Upper lobe of left lung (tissue), 6 donors: ENCODE data around the gene MIS18A. TPM values are rescaled to one million over a fixed set of nuclear protein-coding genes. Genes with fewer than 3 reads are reported as not detected.
"Not testable (repeated sequence)": the region's sequence is repeated elsewhere in the genome, so short reads cannot be mapped to it uniquely, and the experiment has no call there.

ENCODE experiments used
- ATAC-seq, 2 donors: fragments of 200-7000 bp; cut with Tn5 transposase; one replicate each; pipeline ENCODE4 v1.9.1; 2022; ENCODE audit warnings: mild to moderate bottlenecking in 2 of 2, moderate library complexity in 2 of 2; ENCODE audit not compliant: low FRiP score in 2 of 2
- DNase-seq, 2 donors: peaks; one replicate each; pipeline ENCODE4 v3.0.0-alpha.2; 2019 to 2020
- H3K27ac ChIP-seq, 4 donors: fragments of 200-600 bp; sonication (generic); one replicate each; pipeline ENCODE4 v1.5.1; 2016 to 2019
- H3K27me3 ChIP-seq, 4 donors: fragments of 200-600 bp; sonication (generic); one replicate each; pipeline ENCODE4 v1.5.1; 2017 to 2019
- H3K36me3 ChIP-seq, 4 donors: fragments of 200-600 bp; sonication (generic); one replicate each; pipeline ENCODE4 v1.5.1; 2016 to 2019
- H3K4me1 ChIP-seq, 4 donors: fragments of 200-600 bp; sonication (generic); one replicate each; pipeline ENCODE4 v1.5.1; 2018 to 2019
- H3K4me3 ChIP-seq, 4 donors: fragments of 200-600 bp; sonication (generic); one replicate each; pipeline ENCODE4 v1.5.1; 2017 to 2019; ENCODE audit warnings: mild to moderate bottlenecking in 2 of 4, moderate library complexity in 1 of 4
- H3K9me3 ChIP-seq, 4 donors: fragments of 200-600 bp; sonication (generic); one replicate each; pipeline ENCODE4 v1.5.1; 2018 to 2019
- EP300 ChIP-seq, 4 donors: sonication (generic); formaldehyde crosslinking; IDR thresholded peaks; one replicate each; pipeline ENCODE4 v1.5.1; 2017; ENCODE audit warnings: antibody characterized with exemption in 4 of 4, control low read depth in 2 of 4
- POLR2A ChIP-seq, 4 donors: fragments of 450-650 bp; IDR thresholded peaks; one replicate each; pipeline ENCODE4 v1.5.1; 2016 to 2017; ENCODE audit warnings: antibody characterized with exemption in 4 of 4, mild to moderate bottlenecking in 2 of 4
- POLR2AphosphoS5 ChIP-seq, 2 donors: sonication (generic); formaldehyde crosslinking; IDR thresholded peaks; one replicate each; pipeline ENCODE4 v1.5.1; 2017; ENCODE audit warnings: antibody characterized with exemption in 2 of 2
- WGBS, 2 donors: methylation state at CpG; one replicate each; pipeline ENCODE4 v1.1.5; 2017 to 2018; 5-methylcytosine and 5-hydroxymethylcytosine counted together
- total RNA-seq, 6 donors: library from RNA; depleted of rRNA in 4 of 6; stranded (reverse); fragments of >200 nt in 4 of 6; gene quantifications; one replicate each; pipeline versions ENCODE4 v1.1.0 to v1.2.1, GENCODE V29; 2016 to 2021
- TF ChIP-seq, protein P1 (sequence below), 6 experiments: fragments of 450-650 bp in 4 of 6; fragments of 200-600 bp in 2 of 6; sonication (generic) in 2 of 6; IDR thresholded peaks; one replicate each; pipeline ENCODE4 v1.5.1; 2016 to 2019; ENCODE audit warnings: antibody characterized with exemption in 6 of 6
- donor health status: DM: no; HTN: no; CAD: no; lungs with moderate emphysema.
- donor health status: DM: no; HTN: yes; CAD: no; lungs with severe emphysema.

Gene MIS18A
- total RNA-seq, 6 donors from 2014 or later: 3.3 to 7.8 (median 5.4) TPM; not detected in 1

DNA sequence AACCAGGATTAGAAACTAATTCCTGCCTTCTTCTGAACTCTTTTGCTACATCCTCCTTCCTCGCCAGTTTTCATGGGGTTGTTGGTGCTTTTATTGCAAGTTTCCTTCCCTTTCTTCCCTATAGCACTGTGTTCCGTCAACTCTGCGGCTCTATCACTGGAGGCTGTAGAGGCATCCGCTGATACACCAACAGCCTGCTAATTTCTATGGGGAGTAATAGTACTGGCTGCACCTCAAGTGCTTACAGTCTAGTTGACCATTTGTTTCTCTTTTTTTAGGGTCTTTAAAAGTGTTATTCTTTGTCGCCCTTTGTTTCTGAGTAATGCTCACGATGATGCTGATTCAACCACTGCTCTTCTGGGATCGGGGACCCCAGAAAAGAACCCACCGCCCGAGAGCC, 746 bp downstream of the MIS18A start:
- TF ChIP-seq, protein P1, sequence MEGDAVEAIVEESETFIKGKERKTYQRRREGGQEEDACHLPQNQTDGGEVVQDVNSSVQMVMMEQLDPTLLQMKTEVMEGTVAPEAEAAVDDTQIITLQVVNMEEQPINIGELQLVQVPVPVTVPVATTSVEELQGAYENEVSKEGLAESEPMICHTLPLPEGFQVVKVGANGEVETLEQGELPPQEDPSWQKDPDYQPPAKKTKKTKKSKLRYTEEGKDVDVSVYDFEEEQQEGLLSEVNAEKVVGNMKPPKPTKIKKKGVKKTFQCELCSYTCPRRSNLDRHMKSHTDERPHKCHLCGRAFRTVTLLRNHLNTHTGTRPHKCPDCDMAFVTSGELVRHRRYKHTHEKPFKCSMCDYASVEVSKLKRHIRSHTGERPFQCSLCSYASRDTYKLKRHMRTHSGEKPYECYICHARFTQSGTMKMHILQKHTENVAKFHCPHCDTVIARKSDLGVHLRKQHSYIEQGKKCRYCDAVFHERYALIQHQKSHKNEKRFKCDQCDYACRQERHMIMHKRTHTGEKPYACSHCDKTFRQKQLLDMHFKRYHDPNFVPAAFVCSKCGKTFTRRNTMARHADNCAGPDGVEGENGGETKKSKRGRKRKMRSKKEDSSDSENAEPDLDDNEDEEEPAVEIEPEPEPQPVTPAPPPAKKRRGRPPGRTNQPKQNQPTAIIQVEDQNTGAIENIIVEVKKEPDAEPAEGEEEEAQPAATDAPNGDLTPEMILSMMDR (IDR thresholded peaks at IDR 0.05): no peak
- no peak for TF ChIP-seq POLR2A (IDR thresholded peaks at IDR 0.05)
- no peak for TF ChIP-seq EP300 (IDR thresholded peaks at IDR 0.05)
- no peak for TF ChIP-seq POLR2AphosphoS5 (IDR thresholded peaks at IDR 0.05)
- peak overlapping the region; percentile 82 to 94 (median 88) for H3K4me3 ChIP-seq
- no peaks in the 10 kb centered on the region for H3K9me3 ChIP-seq
- no peaks in the 10 kb centered on the region for H3K27me3 ChIP-seq
- H3K4me1 ChIP-seq: peaks cover 15 to 22% (median 16%) of the 10 kb centered on the region in 4 donors
- 3 to 4% methylated on average over 9 of the region's 9 CpGs for WGBS, 2 donors
- ATAC-seq (no peak), DNase-seq (no peak)
- peak overlapping the region in 1 of 4 donors; percentile 79 for H3K27ac ChIP-seq
- H3K36me3 ChIP-seq: peaks cover 0 to 8% (median 0%) of the 10 kb centered on the region in 4 donors

DNA sequence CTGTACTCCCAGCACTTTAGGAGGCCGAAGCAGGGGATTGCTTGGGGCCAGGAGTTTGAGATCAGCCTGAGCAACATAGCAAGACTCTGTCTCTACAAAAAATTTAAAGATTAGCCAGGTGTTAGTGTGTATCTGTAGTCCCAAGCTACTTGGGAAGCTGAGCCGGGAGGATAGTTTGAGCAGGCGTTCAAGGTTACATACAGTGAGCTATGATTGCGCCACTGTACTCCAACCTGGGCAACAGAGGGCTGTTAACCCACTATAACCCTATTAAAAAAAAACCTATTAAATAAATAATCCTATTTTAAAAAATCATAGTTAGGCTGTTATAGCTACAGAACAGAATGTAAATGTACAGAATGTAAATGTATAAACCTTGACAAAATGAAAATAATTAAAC, 2.2 kb downstream of the MIS18A start:
- no peak for TF ChIP-seq POLR2A (IDR thresholded peaks at IDR 0.05)
- no peak for ATAC-seq
- Histone ChIP-seq H3K36me3 (peaks cover 0 to 16% (median 3%) of the 10 kb centered on the region in 4 donors), H3K9me3 (no peaks in the 10 kb centered on the region), H3K4me1 (peaks cover 15 to 22% (median 16%) of the 10 kb centered on the region in 4 donors), H3K27ac (no peak overlapping the region), H3K4me3 (no peak overlapping the region), H3K27me3 (no peaks in the 10 kb centered on the region)
- no peak for DNase-seq
- 85 to 92% methylated on average over 4 of the region's 4 CpGs for WGBS, 2 donors

DNA sequence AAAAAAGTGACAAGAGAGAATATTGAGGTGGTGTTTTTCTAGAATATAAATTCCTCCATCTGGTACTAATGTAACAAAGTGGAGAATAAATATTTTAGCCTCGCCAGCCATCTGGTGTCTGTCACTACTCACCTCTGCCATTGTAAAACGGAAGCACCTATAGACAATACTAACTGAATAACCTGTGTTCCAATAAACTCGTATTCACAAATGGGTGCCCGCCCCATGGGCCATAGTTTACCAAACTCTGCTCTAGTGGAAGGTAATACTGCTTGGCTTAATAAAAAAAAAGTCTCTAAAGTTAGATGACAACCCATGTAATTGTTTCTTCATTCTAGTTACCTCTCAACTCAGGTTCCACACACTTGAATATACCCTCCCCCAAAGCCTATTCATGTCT, 8.1 kb downstream of the MIS18A start:
- 87 to 92% methylated on average over 4 of the region's 4 CpGs for WGBS, 2 donors
- Histone ChIP-seq H3K4me1 (no peaks in the 10 kb centered on the region), H3K9me3 (no peaks in the 10 kb centered on the region), H3K27ac (no peak overlapping the region), H3K36me3 (peaks cover 0 to 54% (median 12%) of the 10 kb centered on the region in 4 donors), H3K4me3 (no peak overlapping the region), H3K27me3 (no peaks in the 10 kb centered on the region)
- TF ChIP-seq, protein P1 (IDR thresholded peaks at IDR 0.05): no peak
- TF ChIP-seq EP300 (IDR thresholded peaks at IDR 0.05): no peak
- TF ChIP-seq POLR2AphosphoS5 (IDR thresholded peaks at IDR 0.05): no peak
- TF ChIP-seq POLR2A (IDR thresholded peaks at IDR 0.05): no peak
- DNase-seq (no peak), ATAC-seq (no peak)

DNA sequence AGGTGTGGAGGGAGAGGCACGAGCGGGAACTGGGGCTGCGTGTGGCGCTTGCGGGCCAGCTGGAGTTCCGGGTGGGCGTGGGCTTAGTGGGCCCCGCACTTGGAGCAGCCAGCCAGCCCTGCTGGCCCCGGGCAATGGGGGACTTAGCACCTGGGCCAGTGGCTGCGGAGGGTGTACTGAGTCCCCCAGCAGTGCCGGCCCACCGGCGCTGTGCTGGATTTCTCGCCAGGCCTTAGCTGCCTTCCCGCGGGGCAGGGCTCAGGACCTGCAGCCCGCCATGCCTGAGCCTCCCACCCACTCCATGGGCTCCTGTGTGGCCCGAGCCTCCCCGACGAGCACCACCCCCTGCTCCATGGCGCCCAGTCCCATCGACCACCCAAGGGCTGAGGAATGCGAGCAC, 13.5 kb downstream of the MIS18A start:
- not testable (repeated sequence) for H3K4me3 ChIP-seq, H3K27ac ChIP-seq, ATAC-seq, H3K9me3 ChIP-seq, H3K27me3 ChIP-seq, H3K4me1 ChIP-seq
- DNase-seq: peak in 1 of 2 donors; percentile 71
- peaks cover 0 to 37% (median 8%) of the 10 kb centered on the region in 4 donors for H3K36me3 ChIP-seq
- WGBS, 2 donors: 88% methylated on average over 11 of the region's 23 CpGs; no CpG with 5 or more reads in 1 of the 2 donors

DNA sequence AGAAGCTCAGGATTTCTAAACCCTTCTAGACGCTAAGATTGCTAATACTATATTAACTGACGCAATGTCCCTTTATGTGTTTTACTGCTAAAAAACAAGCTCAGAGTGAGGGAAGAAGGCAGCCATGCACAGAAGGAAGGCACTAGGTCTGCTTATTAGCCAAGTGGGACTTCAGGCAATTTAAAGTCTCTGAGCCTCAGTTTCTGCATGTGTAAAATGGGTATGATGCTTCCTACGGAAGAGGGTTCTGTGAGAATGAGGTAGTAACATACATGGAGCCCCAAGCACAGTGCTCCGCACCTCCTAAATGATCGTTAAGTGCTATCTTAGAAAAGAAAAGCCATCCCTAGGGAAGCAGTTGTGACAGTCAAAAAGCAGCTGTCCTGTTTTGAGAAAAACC, 16.9 kb downstream of the MIS18A start:
- TF ChIP-seq POLR2A (IDR thresholded peaks at IDR 0.05) (no peak), EP300 (IDR thresholded peaks at IDR 0.05) (no peak), POLR2AphosphoS5 (IDR thresholded peaks at IDR 0.05) (no peak)
- TF ChIP-seq, protein P1 (IDR thresholded peaks at IDR 0.05): no peak
- no peaks in the 10 kb centered on the region for H3K27me3 ChIP-seq
- 84 to 93% methylated on average over 5 of the region's 5 CpGs for WGBS, 2 donors
- no peaks in the 10 kb centered on the region for H3K9me3 ChIP-seq
- peaks cover 0 to 6% (median 0%) of the 10 kb centered on the region in 4 donors for H3K36me3 ChIP-seq
- H3K4me3 ChIP-seq: no peak overlapping the region
- peaks cover 0 to 4% (median 1%) of the 10 kb centered on the region in 4 donors for H3K4me1 ChIP-seq
- ATAC-seq: no peak
- H3K27ac ChIP-seq: no peak overlapping the region
- no peak for DNase-seq

DNA sequence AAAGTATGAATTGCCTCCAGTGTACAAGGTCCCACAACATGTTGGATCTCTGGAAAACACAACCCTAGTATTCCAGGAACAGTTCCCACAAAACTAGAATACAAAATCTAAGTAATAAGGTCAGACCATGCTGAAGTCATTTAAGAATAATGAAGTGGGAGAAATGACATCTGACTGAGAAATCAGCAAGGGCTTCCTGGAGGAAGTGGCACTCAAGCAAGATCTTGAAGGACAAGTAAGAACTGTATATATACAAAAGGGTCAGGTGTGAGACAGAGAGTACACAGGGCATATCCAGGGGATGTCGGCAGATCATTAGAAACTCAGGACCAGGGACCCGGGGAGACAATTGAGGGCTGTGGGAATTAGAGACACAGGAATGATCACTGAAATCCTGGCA, 18.7 kb downstream of the MIS18A start:
- H3K4me3 ChIP-seq: no peak overlapping the region
- peaks cover 0 to 4% (median 1%) of the 10 kb centered on the region in 4 donors for H3K4me1 ChIP-seq
- H3K27me3 ChIP-seq: no peaks in the 10 kb centered on the region
- ATAC-seq (no peak), DNase-seq (no peak)
- H3K36me3 ChIP-seq: no peaks in the 10 kb centered on the region
- H3K9me3 ChIP-seq: no peaks in the 10 kb centered on the region
- 65 to 73% methylated on average over 2 of the region's 2 CpGs for WGBS, 2 donors
- no peak overlapping the region for H3K27ac ChIP-seq
- TF ChIP-seq POLR2A (IDR thresholded peaks at IDR 0.05) (no peak), POLR2AphosphoS5 (IDR thresholded peaks at IDR 0.05) (no peak), EP300 (IDR thresholded peaks at IDR 0.05) (no peak)
- TF ChIP-seq, protein P1 (IDR thresholded peaks at IDR 0.05): no peak

DNA sequence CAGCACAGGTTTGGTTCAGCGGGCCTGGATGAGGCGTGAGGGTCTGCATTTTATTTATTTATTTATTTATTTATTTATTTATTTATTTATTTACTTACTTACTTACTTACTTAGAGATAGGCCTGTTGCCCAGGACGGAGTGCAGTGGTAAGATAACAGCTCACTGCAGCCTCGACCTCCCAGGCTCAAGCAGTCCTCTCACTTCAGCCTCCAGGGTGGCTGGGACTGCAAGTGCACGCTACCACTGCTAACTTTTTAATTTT, 20.1 kb downstream of the MIS18A start:
- DNase-seq, H3K36me3 ChIP-seq, H3K9me3 ChIP-seq, H3K27ac ChIP-seq, H3K4me1 ChIP-seq, H3K27me3 ChIP-seq, H3K4me3 ChIP-seq, ATAC-seq: not testable (repeated sequence)
- 84 to 88% methylated on average over 5 of the region's 5 CpGs for WGBS, 2 donors
